Stimulated activated CD8-positive, alpha-beta memory T cell treated with anti-CD3 and anti-CD28 coated beads, Interleukin-4, amount 100 ng/mL, for 4 hours (primary cell): ENCODE results near the gene MVB12B.
"Not testable (repeated sequence)": the region's sequence is repeated elsewhere in the genome, so short reads cannot be mapped to it uniquely, and the experiment has no call there.

ENCODE experiments used
- DNase-seq, 2 donors: peaks; one replicate each; pipeline ENCODE4 v3.0.0-alpha.2; 2020; ENCODE audit warnings: low read depth in 2 of 2, low spot score in 1 of 2

The MVB12B gene

DNA sequence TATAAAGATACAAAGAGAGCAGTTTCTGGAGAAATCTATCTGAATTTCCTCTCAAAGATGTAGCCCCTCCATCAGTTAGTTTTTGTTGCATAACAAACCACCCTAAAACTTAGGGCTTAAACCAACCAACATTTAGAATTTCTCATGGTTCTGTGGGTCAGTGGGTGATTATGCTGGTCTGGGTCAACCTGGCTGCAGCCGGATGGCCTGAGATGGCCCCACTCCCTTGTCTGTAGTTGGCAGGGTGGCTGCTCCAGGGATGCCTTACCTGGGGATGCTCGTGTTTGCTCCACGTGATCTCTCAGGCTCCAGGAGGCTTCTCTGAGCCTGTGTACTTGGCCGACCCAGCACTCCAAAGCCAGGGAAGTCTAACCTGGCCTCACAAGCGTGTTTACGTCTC, 139.3 kb downstream of the MVB12B start:
- DNase-seq: no peak

DNA sequence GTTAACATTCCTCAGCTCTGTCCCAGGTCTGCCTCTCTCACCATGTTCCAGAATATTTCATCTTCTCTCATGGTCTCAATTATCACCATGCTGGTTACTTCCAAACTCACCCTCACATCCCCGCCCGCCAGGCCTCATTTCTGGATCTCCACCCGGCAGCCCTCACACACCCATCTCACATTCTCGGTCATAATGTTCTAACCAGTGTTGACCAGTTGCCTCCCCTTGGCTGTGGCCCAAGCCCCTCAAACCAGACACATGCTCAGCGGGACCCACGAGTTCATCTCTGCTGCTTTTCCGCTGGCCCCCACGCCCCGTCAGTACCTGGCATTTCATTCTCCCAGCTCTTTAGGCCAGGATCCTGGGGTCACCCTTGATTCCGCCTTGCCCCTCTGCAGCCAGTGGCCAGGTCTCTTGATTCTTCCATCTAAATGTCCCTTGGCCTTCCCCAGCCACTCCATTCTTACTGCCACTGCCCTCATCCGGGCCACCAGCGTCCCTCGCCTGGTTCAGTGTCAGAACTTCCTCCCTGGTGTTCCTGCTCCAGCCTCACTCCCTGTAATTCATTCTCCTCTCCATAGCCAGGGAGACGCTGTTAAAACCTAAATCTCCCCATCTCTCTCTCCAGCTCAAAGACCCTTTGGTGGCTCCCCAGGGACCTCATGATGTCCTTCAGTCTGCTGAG, 141.7 kb downstream of the MVB12B start:
- no peak for DNase-seq

GRCh38 chr9:126470241-126470993, 143.8 kb downstream of the MVB12B start:
- no peak for DNase-seq

DNA sequence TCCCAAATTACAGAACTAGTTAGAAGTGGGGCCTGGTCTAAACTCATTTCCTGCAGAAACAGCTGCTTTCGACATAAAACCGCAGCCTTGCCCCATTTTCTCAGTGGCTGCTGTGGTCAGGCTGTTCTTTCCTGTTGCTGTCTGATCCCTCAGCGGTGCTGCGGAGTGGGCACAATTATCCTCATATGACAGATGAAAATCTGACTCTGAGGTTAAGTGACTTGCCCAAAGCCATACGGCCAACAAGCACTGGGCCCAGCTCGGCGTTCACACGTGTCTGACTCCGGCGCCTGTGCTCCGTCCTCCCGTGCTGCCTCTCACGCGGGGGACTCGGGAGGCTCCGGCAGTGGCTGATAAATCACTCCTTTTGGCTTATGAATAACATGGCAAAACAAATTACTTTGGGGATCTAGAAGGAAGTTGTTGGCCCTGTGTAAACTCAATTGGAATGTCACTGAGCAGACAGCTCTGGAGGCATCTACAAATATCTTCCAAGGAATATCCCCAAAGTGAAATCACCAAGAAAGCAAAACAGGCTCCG, 144.5 kb downstream of the MVB12B start:
- DNase-seq: peak; percentile 33 to 63

GRCh38 chr9:126472198-126472947, 145.7 kb downstream of the MVB12B start:
- DNase-seq: no peak

- DNase-seq: no peak
Measured at GRCh38 chr9:126472948-126473298, 146.3 kb downstream of the MVB12B start.

GRCh38 chr9:126474206-126474765, 147.7 kb downstream of the MVB12B start:
- no peak for DNase-seq

GRCh38 chr9:126474786-126475485, 148.3 kb downstream of the MVB12B start:
- DNase-seq: no peak

DNA sequence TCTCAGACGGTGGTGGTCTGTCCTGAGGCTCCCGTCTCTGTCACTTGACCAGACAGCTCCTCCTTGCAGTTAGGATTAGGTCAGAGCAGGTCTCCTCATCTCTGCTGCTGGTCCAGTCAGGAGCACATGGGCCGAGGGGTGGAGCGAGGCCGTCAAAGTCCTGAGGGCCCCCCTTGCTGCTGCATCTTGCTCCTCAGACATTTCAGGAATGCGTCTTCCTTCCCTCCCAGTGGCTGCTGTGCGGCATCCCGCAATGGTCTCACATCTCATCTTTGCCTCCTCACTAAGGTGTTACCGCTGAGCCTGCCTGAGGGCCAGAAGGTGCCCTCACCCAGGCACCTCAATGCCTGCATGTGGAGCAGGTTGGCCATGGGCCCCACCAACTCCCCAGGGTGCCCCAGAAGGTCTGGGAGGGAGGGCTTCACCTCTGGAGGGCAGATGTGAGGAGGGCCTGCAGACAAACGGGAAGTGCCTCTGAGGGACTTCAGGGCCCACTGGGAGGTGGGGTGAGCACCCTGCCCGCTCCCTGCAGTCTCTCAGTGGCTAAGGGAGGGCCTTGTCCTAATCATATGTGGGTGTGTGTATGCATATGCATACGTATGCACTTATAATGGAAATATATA, 149.4 kb downstream of the MVB12B start:
- DNase-seq: no peak

DNA sequence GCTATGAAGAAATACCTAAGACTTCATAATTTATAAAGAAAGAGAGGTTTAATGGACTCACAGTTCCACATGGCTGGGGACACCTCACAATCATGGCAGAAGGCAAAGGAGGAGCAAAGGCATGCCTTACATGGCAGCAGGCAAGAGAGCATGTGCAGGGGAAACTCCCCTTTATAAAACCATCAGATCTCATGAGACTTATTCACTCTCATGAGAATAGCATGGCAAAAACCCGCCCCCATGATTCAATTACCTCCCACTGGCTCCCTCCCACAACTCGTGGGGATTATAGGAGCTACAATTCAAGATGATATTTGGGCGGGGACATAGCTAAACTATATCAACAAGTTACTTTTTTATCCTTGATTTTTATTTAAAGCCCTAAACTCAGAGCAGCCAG, 150.8 kb downstream of the MVB12B start:
- DNase-seq: not testable (repeated sequence)

DNA sequence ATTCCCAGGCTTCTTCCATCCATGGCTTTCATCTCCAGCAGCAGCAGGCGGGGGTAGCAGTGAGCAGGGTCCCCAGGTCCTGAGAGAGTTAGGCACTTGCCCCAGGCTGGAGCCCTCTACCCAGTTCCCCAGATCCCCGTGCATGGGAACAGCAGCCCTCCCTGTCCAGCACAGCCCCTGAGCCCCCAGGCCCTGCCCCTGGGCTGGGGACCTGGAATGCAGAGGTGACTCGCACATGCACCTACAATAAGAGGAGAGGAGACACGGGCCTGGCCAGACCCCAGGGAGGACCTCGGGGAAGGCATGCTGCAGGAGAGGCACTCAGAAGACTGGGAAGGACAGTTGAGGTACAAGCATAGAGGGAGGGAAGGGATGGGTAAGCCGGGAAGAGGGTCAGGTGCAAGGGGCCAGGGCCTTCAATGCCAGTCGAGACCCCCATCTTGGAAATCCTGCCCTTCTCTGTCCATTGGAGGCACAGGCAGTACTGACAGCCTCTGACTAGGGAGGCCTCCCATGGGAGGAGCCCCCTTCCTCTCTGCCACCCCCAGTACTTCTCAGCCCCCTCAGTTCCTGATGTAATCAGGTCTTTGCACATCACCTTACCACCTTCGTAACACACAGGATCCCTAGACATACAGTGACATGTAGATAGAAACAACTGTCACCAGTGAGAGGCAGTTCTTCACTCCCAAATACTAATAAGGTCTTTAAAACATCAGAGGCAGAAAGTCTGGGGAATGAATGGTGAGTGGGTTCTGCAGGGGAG, 151.8 kb downstream of the MVB12B start:
- DNase-seq: no peak

DNA sequence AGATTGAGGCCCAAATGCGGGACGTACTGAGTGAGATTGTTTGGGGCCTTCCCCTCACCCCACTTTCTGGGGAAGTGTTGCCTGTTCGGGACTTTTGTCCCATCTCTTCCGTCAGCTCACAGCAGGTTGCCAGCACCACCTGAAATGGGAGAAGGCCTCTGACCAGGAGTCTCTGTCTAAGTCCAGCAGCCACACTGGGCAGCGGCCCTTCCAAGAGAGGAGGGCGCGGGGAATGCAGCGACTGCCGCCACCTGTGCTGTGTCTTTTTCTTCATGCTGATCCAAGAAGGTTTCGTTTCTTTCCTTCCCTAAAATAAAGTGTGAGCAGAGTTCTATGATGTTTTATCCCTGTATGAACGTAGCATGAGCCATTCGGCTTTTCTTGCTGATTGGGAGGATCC, 152.9 kb downstream of the MVB12B start:
- no peak for DNase-seq

DNA sequence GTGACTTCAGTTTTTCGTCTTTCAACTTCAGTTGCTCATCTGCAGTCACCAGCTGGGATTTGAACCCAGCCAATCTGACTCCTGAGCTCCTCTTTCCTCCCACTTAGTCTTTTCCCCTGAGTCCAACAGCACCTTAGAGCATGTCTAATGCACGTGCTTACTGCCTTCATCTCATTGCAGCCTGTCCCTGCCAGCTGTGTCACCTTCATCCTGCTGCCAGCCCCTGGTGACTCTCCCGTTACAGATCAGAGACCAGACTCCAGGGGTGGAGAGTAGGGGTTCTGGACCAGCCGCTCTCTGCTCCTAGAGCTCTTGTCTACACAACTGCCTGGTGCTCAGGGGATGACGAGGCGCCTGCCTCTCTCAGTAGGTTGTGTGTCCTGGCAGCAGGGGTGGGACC, 154.2 kb downstream of the MVB12B start:
- DNase-seq: no peak

DNA sequence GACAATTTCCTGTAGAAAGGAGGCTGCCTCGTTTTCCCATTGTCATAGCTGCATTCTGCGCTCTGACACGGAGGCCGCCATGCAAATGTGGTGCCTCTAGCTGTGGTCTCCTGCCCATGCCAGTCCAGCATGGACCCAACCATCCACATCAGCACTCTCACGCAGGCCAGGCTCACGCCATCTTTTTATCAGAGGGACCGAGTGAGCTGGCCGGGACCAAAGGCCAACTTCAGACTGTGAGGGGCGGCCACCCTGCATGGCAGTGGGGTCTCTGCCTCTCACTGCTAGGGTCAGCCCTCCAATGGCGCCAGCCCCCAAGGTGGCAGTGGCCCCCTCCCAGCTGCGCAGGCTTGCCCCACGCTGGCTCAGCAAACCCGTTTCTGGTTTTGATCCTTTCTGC, 155.2 kb downstream of the MVB12B start:
- no peak for DNase-seq

DNA sequence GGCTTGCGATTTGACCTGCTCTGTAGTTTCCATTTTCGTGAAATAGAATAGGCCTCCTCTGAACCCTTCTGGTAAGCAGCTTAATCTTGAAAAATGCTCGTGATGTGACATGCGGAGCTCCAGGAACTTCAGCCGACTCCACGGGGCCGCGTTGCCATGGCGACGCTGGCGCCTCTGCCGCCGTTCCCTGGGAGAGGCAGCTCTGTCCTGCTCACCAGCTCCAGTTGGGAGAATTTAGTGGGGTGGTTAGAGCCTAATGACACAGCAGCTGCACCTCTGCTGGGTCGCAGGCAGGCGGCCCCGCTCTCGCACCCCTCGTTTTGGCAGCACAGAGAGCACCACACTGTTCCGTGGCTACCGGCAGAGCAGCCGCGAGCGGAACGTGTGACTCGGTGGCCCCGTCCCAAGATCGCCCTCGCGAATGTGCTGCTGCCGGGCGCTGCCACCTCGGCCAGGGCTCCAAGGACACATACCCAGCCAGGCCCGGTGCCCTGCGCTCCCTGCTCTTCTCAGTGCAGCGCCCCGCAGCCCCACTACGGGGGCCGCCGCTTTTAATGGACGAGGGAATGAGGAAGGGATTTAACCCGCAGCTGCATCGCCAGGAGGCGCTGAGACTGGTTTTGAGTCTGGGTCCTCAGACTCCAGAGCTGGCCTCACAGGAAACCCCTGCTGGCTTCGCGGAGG, 155.9 kb downstream of the MVB12B start:
- DNase-seq: no peak

GRCh38 chr9:126483468-126484073, 156.9 kb downstream of the MVB12B start:
- DNase-seq: no peak

- no peak for DNase-seq
Measured at GRCh38 chr9:126485662-126486061, 159.0 kb downstream of the MVB12B start.

GRCh38 chr9:126486276-126486675, 159.6 kb downstream of the MVB12B start:
- DNase-seq: no peak

DNA sequence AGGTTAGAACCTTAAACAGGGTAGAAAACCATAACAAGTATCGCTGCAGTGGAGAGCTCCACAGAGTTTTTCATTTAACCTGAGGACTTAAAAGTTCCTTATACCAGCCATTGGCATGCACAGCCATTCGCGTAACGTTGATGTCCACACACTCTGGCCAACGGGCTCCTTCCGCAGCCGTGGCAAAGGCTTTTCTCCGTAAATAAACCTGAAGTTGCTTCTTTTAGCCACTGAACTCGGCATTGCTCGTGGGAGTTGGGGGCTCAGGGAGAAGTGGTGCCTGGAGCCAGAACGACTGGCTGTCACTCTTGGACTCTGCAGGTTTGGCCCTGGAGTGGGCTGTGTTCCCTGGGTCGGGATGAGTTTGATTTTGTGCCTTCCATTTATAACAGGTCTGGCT, 161.2 kb downstream of the MVB12B start:
- DNase-seq: no peak
